Transverse colon (tissue), 3 donors: Measurements from ENCODE around the gene ZNF561.

Experiments
- POLR2A ChIP-seq: fragments of 450-650 bp; IDR thresholded peaks from one replicate; pipeline ENCODE4 v1.6.1; 2016; ENCODE audit warnings: antibody characterized with exemption, mild to moderate bottlenecking, moderate library complexity
- TF ChIP-seq, protein P1 (sequence below), 5 experiments: fragments of 200-600 bp in 3 of 5; fragments of 450-650 bp in 2 of 5; sonication (generic) in 3 of 5; IDR thresholded peaks; 1 replicate in 2 of 5; 2 replicates in 3 of 5; pipeline ENCODE4 v1.5.1; 2016 to 2017; ENCODE audit warnings: antibody characterized with exemption in 5 of 5, inconsistent platforms in 3 of 5, mild to moderate bottlenecking in 2 of 5, moderate library complexity in 1 of 5

DNA sequence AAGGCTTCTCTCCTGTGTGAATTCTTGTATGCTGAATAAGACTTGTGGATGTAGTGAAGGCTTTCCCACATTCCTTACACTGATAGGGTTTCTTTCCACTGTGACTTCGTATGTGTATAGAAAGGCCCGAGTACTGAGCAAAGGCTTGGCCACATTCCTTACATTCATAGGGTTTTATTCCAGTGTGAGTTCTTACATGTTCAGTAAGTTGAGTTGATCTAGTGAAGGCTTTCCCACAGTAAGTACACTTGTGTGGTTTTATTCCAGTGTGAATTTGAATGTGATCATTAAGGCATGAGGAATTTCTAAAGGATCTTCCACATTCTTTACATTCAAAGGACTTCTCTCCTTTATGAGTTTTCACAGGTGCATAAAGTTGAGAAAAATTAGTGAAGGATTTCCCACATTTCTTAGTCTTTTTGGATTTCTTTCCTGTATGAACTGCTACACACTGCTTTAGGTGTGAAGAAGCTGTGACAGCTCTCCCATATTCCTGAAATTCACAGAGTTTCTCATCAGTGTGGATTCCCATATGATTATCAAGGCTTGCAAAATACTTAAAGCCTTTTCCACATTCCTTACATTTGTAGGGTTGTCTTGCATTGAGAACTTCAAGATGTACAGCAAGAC, 10.4 kb downstream of the ZNF561 start:
- TF ChIP-seq, protein P1, sequence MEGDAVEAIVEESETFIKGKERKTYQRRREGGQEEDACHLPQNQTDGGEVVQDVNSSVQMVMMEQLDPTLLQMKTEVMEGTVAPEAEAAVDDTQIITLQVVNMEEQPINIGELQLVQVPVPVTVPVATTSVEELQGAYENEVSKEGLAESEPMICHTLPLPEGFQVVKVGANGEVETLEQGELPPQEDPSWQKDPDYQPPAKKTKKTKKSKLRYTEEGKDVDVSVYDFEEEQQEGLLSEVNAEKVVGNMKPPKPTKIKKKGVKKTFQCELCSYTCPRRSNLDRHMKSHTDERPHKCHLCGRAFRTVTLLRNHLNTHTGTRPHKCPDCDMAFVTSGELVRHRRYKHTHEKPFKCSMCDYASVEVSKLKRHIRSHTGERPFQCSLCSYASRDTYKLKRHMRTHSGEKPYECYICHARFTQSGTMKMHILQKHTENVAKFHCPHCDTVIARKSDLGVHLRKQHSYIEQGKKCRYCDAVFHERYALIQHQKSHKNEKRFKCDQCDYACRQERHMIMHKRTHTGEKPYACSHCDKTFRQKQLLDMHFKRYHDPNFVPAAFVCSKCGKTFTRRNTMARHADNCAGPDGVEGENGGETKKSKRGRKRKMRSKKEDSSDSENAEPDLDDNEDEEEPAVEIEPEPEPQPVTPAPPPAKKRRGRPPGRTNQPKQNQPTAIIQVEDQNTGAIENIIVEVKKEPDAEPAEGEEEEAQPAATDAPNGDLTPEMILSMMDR (IDR thresholded peaks at IDR 0.05), result no peak
- TF ChIP-seq POLR2A, result no peak
